Suprapubic skin (tissue), 4 donors: ENCODE results near the gene WIPF3. TPM values are rescaled to one million over a fixed set of nuclear protein-coding genes. Genes with fewer than 3 reads are reported as not detected.

Experiments
- DNase-seq, 2 donors: peaks; one replicate each; pipeline ENCODE4 v3.0.0-alpha.2; 2019; ENCODE audit warnings: low spot score in 2 of 2
- H3K27ac ChIP-seq: fragments of 200-600 bp; sonication (generic); one replicate; pipeline ENCODE4 v1.5.1; 2019
- H3K27me3 ChIP-seq: fragments of 200-600 bp; sonication (generic); one replicate; pipeline ENCODE4 v1.5.1; 2019
- H3K36me3 ChIP-seq: fragments of 200-600 bp; sonication (generic); one replicate; pipeline ENCODE4 v1.5.1; 2019
- H3K4me1 ChIP-seq: fragments of 200-600 bp; sonication (generic); one replicate; pipeline ENCODE4 v1.5.1; 2019
- H3K4me3 ChIP-seq: fragments of 200-600 bp; sonication (generic); one replicate; pipeline ENCODE4 v1.5.1; 2019; ENCODE audit warnings: mild to moderate bottlenecking
- H3K9me3 ChIP-seq: fragments of 200-600 bp; sonication (generic); one replicate; pipeline ENCODE4 v1.5.1; 2019
- CTCF ChIP-seq, 2 donors: fragments of 200-600 bp in 1 of 2; fragments of 450-650 bp in 1 of 2; sonication (generic) in 1 of 2; IDR thresholded peaks; one replicate each; pipeline ENCODE4 v1.5.1; 2016 to 2019; ENCODE audit warnings: antibody characterized with exemption in 2 of 2, mild to moderate bottlenecking in 1 of 2, moderate library complexity in 1 of 2
- EP300 ChIP-seq: sonication (generic); formaldehyde crosslinking; IDR thresholded peaks from one replicate; pipeline ENCODE4 v1.6.1; 2017; ENCODE audit warnings: antibody characterized with exemption
- POLR2A ChIP-seq, 2 donors: fragments of 450-650 bp; IDR thresholded peaks; one replicate each; pipeline ENCODE4 v1.6.1; 2017; ENCODE audit warnings: antibody characterized with exemption in 2 of 2, mild to moderate bottlenecking in 2 of 2, moderate library complexity in 2 of 2
- POLR2AphosphoS5 ChIP-seq, 3 donors: sonication (generic); formaldehyde crosslinking; IDR thresholded peaks; one replicate each; pipeline ENCODE4 v1.6.1; 2017; ENCODE audit warnings: antibody characterized with exemption in 3 of 3
- WGBS: methylation state at CpG from one replicate; pipeline ENCODE4 v1.1.5; 2018; 5-methylcytosine and 5-hydroxymethylcytosine counted together
- total RNA-seq, 4 donors: library from RNA; depleted of rRNA; stranded (reverse); fragments of >200 nt; gene quantifications; one replicate each; pipeline ENCODE4 v1.1.0, GENCODE V29; 2016

The WIPF3 gene
- total RNA-seq, 4 donors from 2014 or later, result 0.30 to 1.4 (median 0.58) TPM

- no peaks in the 10 kb centered on the region for H3K9me3 ChIP-seq
- no peaks in the 10 kb centered on the region for H3K27me3 ChIP-seq
- no peak overlapping the region for H3K27ac ChIP-seq
- H3K4me1 ChIP-seq, result no peaks in the 10 kb centered on the region
- 60% methylated on average over 4 of the region's 4 CpGs for WGBS
- no peak for DNase-seq
- TF ChIP-seq EP300 (no peak), POLR2AphosphoS5 (IDR thresholded peaks at IDR 0.05) (no peak), CTCF (IDR thresholded peaks at IDR 0.05) (no peak), POLR2A (IDR thresholded peaks at IDR 0.05) (no peak)
- H3K4me3 ChIP-seq, result no peak overlapping the region
- H3K36me3 ChIP-seq, result no peaks in the 10 kb centered on the region
These were observed 35.1 kb upstream of the WIPF3 start for GRCh38 chr7:29771081-29771816.

GRCh38 chr7:29779017-29779416 is 27.3 kb upstream of the WIPF3 start:
- 92% methylated on average over 2 of the region's 2 CpGs for WGBS
- TF ChIP-seq POLR2A (IDR thresholded peaks at IDR 0.05) (no peak), POLR2AphosphoS5 (IDR thresholded peaks at IDR 0.05) (no peak), CTCF (IDR thresholded peaks at IDR 0.05) (no peak), EP300 (no peak)
- Histone ChIP-seq H3K9me3 (no peaks in the 10 kb centered on the region), H3K4me3 (no peak overlapping the region), H3K36me3 (no peaks in the 10 kb centered on the region), H3K4me1 (no peaks in the 10 kb centered on the region), H3K27me3 (peaks cover 6% of the 10 kb centered on the region), H3K27ac (no peak overlapping the region)
- no peak for DNase-seq

- Histone ChIP-seq H3K27ac (no peak overlapping the region), H3K9me3 (no peaks in the 10 kb centered on the region), H3K36me3 (no peaks in the 10 kb centered on the region), H3K4me3 (no peak overlapping the region), H3K4me1 (no peaks in the 10 kb centered on the region), H3K27me3 (peaks cover 6% of the 10 kb centered on the region)
- DNase-seq, result no peak
- TF ChIP-seq EP300 (no peak), POLR2AphosphoS5 (IDR thresholded peaks at IDR 0.05) (no peak), POLR2A (IDR thresholded peaks at IDR 0.05) (no peak), CTCF (IDR thresholded peaks at IDR 0.05) (no peak)
- 96% methylated on average over 2 of the region's 2 CpGs for WGBS
These were observed 26.0 kb upstream of the WIPF3 start for GRCh38 chr7:29780346-29780745.

- Histone ChIP-seq H3K36me3 (no peaks in the 10 kb centered on the region), H3K4me1 (no peaks in the 10 kb centered on the region), H3K9me3 (no peaks in the 10 kb centered on the region), H3K27ac (no peak overlapping the region), H3K27me3 (peaks cover 5% of the 10 kb centered on the region), H3K4me3 (no peak overlapping the region)
- TF ChIP-seq POLR2A (IDR thresholded peaks at IDR 0.05), result no peak
- TF ChIP-seq POLR2AphosphoS5 (IDR thresholded peaks at IDR 0.05), result no peak
- no peak for TF ChIP-seq EP300
- no peak for TF ChIP-seq CTCF (IDR thresholded peaks at IDR 0.05)
- 80% methylated on average over 2 of the region's 2 CpGs for WGBS
- DNase-seq, result no peak
These were observed 22.6 kb upstream of the WIPF3 start for GRCh38 chr7:29783671-29784070.

GRCh38 chr7:29793507-29793906 is 12.8 kb upstream of the WIPF3 start:
- WGBS, result 65% methylated on average over 2 of the region's 2 CpGs
- TF ChIP-seq CTCF (IDR thresholded peaks at IDR 0.05) (no peak), EP300 (no peak), POLR2AphosphoS5 (IDR thresholded peaks at IDR 0.05) (no peak), POLR2A (IDR thresholded peaks at IDR 0.05) (no peak)
- H3K4me3 ChIP-seq, result no peak overlapping the region
- no peaks in the 10 kb centered on the region for H3K36me3 ChIP-seq
- H3K27ac ChIP-seq, result no peak overlapping the region
- no peak for DNase-seq
- H3K27me3 ChIP-seq, result no peaks in the 10 kb centered on the region
- no peaks in the 10 kb centered on the region for H3K4me1 ChIP-seq
- no peaks in the 10 kb centered on the region for H3K9me3 ChIP-seq
